SK-N-SH treated with all-trans-retinoic acid at 6 μM for 48 hours (cell line): ENCODE results near the gene SLC39A13.

ENCODE experiments used
- ATAC-seq: fragments of 200-7000 bp; cut with Tn5 transposase; 3 replicates; pipeline ENCODE4 v1.9.1; 2020; ENCODE audit warnings: mild to moderate bottlenecking, moderate library complexity
- ARNTL ChIP-seq: fragments of 450-650 bp; formaldehyde crosslinking; IDR thresholded peaks from 2 replicates; pipeline ENCODE4 v1.5.0; 2020; ENCODE audit warnings: low read depth, mild to moderate bottlenecking, moderate library complexity, borderline replicate concordance
- BACH2 ChIP-seq: fragments of 250-450 bp; sonication (Bioruptor Pico); IDR thresholded peaks from 2 replicates; pipeline ENCODE4 v1.9.0; 2021; ENCODE audit warnings: mild to moderate bottlenecking, borderline replicate concordance
- ESRRG ChIP-seq: fragments of 250-450 bp; sonication (Bioruptor Pico); IDR thresholded peaks from 2 replicates; pipeline ENCODE4 v1.6.1; 2021; ENCODE audit warnings: mild to moderate bottlenecking
- GLIS3 ChIP-seq: fragments of 250-450 bp; sonication (Bioruptor Pico); IDR thresholded peaks from 2 replicates; pipeline ENCODE4 v1.5.0; 2020; ENCODE audit warnings: mild to moderate bottlenecking, moderate library complexity
- ISL1 ChIP-seq: fragments of 250-450 bp; sonication (Bioruptor Pico); IDR thresholded peaks from 2 replicates; pipeline ENCODE4 v2.1.2; 2022; ENCODE audit warnings: mild to moderate bottlenecking, moderate library complexity
- OSR1 ChIP-seq: fragments of 250-450 bp; sonication (Bioruptor Pico); IDR thresholded peaks from 2 replicates; pipeline ENCODE4 v1.8.0; 2022; ENCODE audit warnings: moderate library complexity, mild to moderate bottlenecking, inconsistent platforms
- PPARA ChIP-seq: fragments of 250-450 bp; sonication (Bioruptor Pico); IDR thresholded peaks from 2 replicates; pipeline ENCODE4 v1.5.0; 2020; ENCODE audit warnings: mild to moderate bottlenecking, borderline replicate concordance
- RARB ChIP-seq: fragments of 250-450 bp; sonication (Bioruptor Pico); IDR thresholded peaks from 2 replicates; pipeline ENCODE4 v1.8.0; 2021; ENCODE audit warnings: mild to moderate bottlenecking, moderate library complexity
- SNAI2 ChIP-seq: fragments of 250-450 bp; sonication (Bioruptor Pico); IDR thresholded peaks from 2 replicates; pipeline ENCODE4 v1.5.0; 2020; ENCODE audit warnings: mild to moderate bottlenecking, moderate library complexity
- TCF4 ChIP-seq: fragments of 250-450 bp; sonication (Bioruptor Pico); IDR thresholded peaks from 2 replicates; pipeline ENCODE4 v1.8.0; 2021; ENCODE audit warnings: mild to moderate bottlenecking, moderate library complexity, borderline replicate concordance
- TOX ChIP-seq: fragments of 250-450 bp; sonication (Bioruptor Pico); IDR thresholded peaks from 2 replicates; pipeline ENCODE4 v1.8.0; 2021; ENCODE audit warnings: mild to moderate bottlenecking, moderate library complexity, borderline replicate concordance
- ZC3H10 ChIP-seq: fragments of 250-450 bp; sonication (Bioruptor Pico); IDR thresholded peaks from 2 replicates; pipeline ENCODE4 v1.5.1; 2021; ENCODE audit warnings: mild to moderate bottlenecking, moderate library complexity
- ZFP3 ChIP-seq: fragments of 250-450 bp; sonication (Bioruptor Pico); IDR thresholded peaks from 2 replicates; pipeline ENCODE4 v1.5.0; 2020; ENCODE audit warnings: mild to moderate bottlenecking, moderate library complexity
- ZFP30 ChIP-seq: fragments of 450-650 bp; formaldehyde crosslinking; IDR thresholded peaks from 2 replicates; pipeline ENCODE4 v1.5.0; 2022; ENCODE audit warnings: mild to moderate bottlenecking, moderate library complexity
- ZNF565 ChIP-seq: fragments of 450-650 bp; formaldehyde crosslinking; conservative IDR thresholded peaks from 2 replicates; pipeline ENCODE4 v1.5.0; 2020; ENCODE audit warnings: low read depth, mild to moderate bottlenecking, moderate library complexity
- ZNF70 ChIP-seq: fragments of 450-650 bp; formaldehyde crosslinking; IDR thresholded peaks from 2 replicates; pipeline ENCODE4 v1.5.0; 2020; ENCODE audit warnings: mild to moderate bottlenecking, moderate library complexity
- ZNF8 ChIP-seq: fragments of 450-650 bp; formaldehyde crosslinking; IDR thresholded peaks from 2 replicates; pipeline ENCODE4 v1.5.0; 2020; ENCODE audit warnings: mild to moderate bottlenecking, moderate library complexity
- TF ChIP-seq, protein P1 (sequence below): fragments of 250-450 bp; sonication (Bioruptor Pico); IDR thresholded peaks from 2 replicates; pipeline ENCODE4 v1.5.1; 2020; ENCODE audit warnings: low read depth, mild to moderate bottlenecking, moderate library complexity
- TF ChIP-seq, protein P2 (sequence below): fragments of 250-450 bp; sonication (Bioruptor Pico); IDR thresholded peaks from 2 replicates; pipeline ENCODE4 v1.8.0; 2020; ENCODE audit warnings: mild to moderate bottlenecking, moderate library complexity, borderline replicate concordance
- TF ChIP-seq, protein P3 (sequence below): fragments of 250-450 bp; sonication (Bioruptor Pico); IDR thresholded peaks from 2 replicates; pipeline ENCODE4 v1.5.1; 2021; ENCODE audit warnings: mild to moderate bottlenecking, moderate library complexity
- TF ChIP-seq, protein P4 (sequence below): fragments of 250-450 bp; sonication (Bioruptor Pico); IDR thresholded peaks from 2 replicates; pipeline ENCODE4 v1.5.0; 2020; ENCODE audit warnings: mild to moderate bottlenecking, moderate library complexity

Gene SLC39A13

DNA sequence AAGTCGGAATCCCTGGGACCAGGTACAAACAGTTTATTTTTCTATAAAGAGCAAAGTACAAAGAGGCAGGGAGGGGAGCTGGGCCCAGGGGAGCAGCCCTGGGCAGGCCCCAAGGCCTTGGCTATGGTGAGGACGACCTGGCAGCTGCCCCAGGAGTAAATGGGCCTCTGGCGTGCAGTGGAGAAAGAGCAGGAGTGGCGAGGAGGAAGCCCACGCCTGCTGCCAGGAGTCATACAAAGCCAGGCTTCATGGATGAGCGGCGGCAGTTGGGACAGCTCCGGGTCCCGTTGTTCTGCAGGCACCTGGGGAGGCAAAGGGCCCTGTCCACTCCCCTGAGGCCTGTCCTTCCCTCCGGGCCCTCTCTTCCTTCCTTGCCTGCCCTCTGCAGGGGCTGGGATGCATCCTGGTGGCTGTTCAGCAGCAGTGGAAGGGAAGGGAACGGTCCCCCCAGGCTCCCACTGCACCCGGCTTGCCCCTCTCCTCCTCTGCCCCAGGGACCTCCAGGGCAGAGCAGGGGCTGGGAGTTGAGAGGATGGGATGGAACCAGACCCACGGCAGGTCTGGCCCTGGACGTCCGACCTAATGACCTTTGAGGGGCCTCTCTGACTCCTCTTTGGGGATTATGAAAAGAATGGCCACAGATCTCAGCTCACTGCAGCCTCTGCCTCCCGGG is 29.5 kb downstream of the SLC39A13 start:
- no peak for TF ChIP-seq ZC3H10 (CRISPR knock-in tag)
- no peak for TF ChIP-seq ZNF565 (CRISPR knock-in tag)
- TF ChIP-seq RARB (CRISPR knock-in tag): no peak
- no peak for TF ChIP-seq OSR1 (CRISPR knock-in tag)
- TF ChIP-seq TOX: no peak
- no peak for TF ChIP-seq ZNF70 (CRISPR knock-in tag)
- no peak for TF ChIP-seq ZFP30 (CRISPR knock-in tag)
- no peak for ATAC-seq

DNA sequence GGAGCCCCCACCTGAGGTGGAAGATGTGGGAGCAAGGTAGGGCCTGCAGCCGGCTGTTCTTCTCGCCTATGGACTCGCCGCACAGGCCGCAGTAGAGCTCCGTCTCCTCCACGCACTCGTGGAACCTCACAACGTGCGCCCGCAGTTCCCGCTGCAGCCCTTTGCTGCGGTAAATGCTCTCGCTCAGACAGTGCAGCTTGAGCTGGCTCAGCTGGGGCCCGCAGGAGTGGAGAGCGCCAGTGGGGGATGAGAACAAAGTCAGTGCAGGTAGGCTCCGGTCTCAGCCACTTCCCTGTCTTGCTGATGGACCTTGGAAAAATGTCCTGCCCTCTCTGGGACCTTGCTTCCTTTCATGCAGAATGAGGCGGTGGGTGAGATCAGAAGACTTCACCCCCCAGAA is 30.3 kb downstream of the SLC39A13 start:
- no peak for ATAC-seq
- TF ChIP-seq ZNF70 (CRISPR knock-in tag) (no peak), ISL1 (no peak), ZNF565 (CRISPR knock-in tag) (no peak), RARB (CRISPR knock-in tag) (no peak), GLIS3 (CRISPR knock-in tag) (no peak), ZFP30 (CRISPR knock-in tag) (no peak), ESRRG (CRISPR knock-in tag) (no peak), TCF4 (CRISPR knock-in tag) (no peak), OSR1 (CRISPR knock-in tag) (no peak)
- TF ChIP-seq, protein P1, sequence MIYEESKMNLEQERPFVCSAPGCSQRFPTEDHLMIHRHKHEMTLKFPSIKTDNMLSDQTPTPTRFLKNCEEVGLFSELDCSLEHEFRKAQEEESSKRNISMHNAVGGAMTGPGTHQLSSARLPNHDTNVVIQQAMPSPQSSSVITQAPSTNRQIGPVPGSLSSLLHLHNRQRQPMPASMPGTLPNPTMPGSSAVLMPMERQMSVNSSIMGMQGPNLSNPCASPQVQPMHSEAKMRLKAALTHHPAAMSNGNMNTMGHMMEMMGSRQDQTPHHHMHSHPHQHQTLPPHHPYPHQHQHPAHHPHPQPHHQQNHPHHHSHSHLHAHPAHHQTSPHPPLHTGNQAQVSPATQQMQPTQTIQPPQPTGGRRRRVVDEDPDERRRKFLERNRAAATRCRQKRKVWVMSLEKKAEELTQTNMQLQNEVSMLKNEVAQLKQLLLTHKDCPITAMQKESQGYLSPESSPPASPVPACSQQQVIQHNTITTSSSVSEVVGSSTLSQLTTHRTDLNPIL: no peak
- TF ChIP-seq, protein P2, sequence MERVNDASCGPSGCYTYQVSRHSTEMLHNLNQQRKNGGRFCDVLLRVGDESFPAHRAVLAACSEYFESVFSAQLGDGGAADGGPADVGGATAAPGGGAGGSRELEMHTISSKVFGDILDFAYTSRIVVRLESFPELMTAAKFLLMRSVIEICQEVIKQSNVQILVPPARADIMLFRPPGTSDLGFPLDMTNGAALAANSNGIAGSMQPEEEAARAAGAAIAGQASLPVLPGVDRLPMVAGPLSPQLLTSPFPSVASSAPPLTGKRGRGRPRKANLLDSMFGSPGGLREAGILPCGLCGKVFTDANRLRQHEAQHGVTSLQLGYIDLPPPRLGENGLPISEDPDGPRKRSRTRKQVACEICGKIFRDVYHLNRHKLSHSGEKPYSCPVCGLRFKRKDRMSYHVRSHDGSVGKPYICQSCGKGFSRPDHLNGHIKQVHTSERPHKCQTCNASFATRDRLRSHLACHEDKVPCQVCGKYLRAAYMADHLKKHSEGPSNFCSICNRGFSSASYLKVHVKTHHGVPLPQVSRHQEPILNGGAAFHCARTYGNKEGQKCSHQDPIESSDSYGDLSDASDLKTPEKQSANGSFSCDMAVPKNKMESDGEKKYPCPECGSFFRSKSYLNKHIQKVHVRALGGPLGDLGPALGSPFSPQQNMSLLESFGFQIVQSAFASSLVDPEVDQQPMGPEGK (CRISPR knock-in tag): no peak

DNA sequence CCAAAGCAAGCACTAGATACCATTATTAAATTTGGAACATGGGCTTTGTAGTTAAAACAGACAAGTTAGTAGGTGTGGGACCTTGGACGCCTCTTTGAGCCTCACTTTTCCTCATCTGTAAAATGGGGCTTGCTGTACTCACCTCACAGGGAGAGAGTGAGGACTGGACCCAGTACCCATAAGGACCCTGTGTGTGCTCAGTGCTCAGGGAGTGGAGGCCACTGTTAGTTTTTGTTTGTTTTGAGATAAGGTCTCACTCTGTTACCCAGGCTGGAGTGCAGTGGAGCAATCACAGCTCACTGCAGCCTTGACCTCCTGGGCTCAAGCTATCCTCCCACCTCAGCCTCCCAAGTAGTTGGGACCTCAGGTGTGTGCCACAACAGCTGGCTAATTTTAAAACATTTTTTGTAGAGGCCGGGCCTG is 31.7 kb downstream of the SLC39A13 start:
- no peak for TF ChIP-seq SNAI2 (CRISPR knock-in tag)
- TF ChIP-seq, protein P3, sequence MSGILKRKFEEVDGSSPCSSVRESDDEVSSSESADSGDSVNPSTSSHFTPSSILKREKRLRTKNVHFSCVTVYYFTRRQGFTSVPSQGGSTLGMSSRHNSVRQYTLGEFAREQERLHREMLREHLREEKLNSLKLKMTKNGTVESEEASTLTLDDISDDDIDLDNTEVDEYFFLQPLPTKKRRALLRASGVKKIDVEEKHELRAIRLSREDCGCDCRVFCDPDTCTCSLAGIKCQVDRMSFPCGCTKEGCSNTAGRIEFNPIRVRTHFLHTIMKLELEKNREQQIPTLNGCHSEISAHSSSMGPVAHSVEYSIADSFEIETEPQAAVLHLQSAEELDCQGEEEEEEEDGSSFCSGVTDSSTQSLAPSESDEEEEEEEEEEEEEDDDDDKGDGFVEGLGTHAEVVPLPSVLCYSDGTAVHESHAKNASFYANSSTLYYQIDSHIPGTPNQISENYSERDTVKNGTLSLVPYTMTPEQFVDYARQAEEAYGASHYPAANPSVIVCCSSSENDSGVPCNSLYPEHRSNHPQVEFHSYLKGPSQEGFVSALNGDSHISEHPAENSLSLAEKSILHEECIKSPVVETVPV (CRISPR knock-in tag): no peak
- no peak for TF ChIP-seq RARB (CRISPR knock-in tag)
- TF ChIP-seq OSR1 (CRISPR knock-in tag): no peak
- TF ChIP-seq, protein P4, sequence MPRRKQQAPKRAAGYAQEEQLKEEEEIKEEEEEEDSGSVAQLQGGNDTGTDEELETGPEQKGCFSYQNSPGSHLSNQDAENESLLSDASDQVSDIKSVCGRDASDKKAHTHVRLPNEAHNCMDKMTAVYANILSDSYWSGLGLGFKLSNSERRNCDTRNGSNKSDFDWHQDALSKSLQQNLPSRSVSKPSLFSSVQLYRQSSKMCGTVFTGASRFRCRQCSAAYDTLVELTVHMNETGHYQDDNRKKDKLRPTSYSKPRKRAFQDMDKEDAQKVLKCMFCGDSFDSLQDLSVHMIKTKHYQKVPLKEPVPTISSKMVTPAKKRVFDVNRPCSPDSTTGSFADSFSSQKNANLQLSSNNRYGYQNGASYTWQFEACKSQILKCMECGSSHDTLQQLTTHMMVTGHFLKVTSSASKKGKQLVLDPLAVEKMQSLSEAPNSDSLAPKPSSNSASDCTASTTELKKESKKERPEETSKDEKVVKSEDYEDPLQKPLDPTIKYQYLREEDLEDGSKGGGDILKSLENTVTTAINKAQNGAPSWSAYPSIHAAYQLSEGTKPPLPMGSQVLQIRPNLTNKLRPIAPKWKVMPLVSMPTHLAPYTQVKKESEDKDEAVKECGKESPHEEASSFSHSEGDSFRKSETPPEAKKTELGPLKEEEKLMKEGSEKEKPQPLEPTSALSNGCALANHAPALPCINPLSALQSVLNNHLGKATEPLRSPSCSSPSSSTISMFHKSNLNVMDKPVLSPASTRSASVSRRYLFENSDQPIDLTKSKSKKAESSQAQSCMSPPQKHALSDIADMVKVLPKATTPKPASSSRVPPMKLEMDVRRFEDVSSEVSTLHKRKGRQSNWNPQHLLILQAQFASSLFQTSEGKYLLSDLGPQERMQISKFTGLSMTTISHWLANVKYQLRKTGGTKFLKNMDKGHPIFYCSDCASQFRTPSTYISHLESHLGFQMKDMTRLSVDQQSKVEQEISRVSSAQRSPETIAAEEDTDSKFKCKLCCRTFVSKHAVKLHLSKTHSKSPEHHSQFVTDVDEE (CRISPR knock-in tag): no peak
- no peak for TF ChIP-seq TOX
- TF ChIP-seq TCF4 (CRISPR knock-in tag): no peak
- TF ChIP-seq ZFP30 (CRISPR knock-in tag): no peak
- no peak for TF ChIP-seq GLIS3 (CRISPR knock-in tag)
- no peak for TF ChIP-seq ARNTL
- no peak for TF ChIP-seq ZFP3 (CRISPR knock-in tag)
- TF ChIP-seq ESRRG (CRISPR knock-in tag): no peak
- no peak for ATAC-seq

DNA sequence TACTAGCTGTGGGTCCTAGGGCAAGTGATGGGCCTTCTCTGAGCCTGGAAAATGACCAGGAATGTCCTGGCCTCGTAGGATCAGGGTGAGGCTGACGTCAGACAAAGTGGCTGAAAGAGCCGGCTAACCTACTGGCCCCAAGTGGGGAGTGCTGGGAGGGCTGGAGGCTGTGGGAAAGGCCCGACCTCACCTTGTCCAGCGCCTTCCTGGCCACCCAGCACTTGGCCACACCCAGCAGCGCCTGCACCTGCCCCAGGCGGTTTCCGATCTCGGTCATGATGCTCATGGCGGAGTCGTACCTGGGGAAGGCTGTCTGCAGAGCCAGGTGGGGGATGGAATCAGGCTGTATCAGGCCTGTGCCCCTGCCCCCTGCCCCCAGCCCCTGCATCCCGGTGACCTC is 33.0 kb downstream of the SLC39A13 start:
- TF ChIP-seq SNAI2 (CRISPR knock-in tag) (no peak), ZFP3 (CRISPR knock-in tag) (no peak), TCF4 (CRISPR knock-in tag) (no peak), BACH2 (CRISPR knock-in tag) (no peak), ZNF8 (CRISPR knock-in tag) (no peak), PPARA (no peak), ESRRG (CRISPR knock-in tag) (no peak), ZFP30 (CRISPR knock-in tag) (no peak), OSR1 (CRISPR knock-in tag) (no peak), GLIS3 (CRISPR knock-in tag) (no peak), TOX (no peak)
- TF ChIP-seq, protein P1: no peak
- TF ChIP-seq, protein P3 (CRISPR knock-in tag): no peak
- no peak for ATAC-seq
